Activated CD4-positive, CD25-positive, alpha-beta regulatory T cell treated with anti-CD3 and anti-CD28 coated beads, Interleukin-2, amount 50 U/mL, for 24 hours (primary cell): ENCODE measurements around the gene NMNAT2.

ENCODE experiments used
- ATAC-seq, 2 donors: fragments of 150-1000 bp; cut with Tn5 transposase; one replicate each; pipeline ENCODE4 v1.10.0; 2021; ENCODE audit warnings: mild to moderate bottlenecking in 1 of 2, moderate library complexity in 1 of 2

The NMNAT2 gene

GRCh38 chr1:183234660-183235476 is 183.3 kb downstream of the NMNAT2 start:
- ATAC-seq = no peak

GRCh38 chr1:183233113-183233512 is 185.1 kb downstream of the NMNAT2 start:
- ATAC-seq = no peak

GRCh38 chr1:183231545-183231944 is 186.6 kb downstream of the NMNAT2 start:
- no peak for ATAC-seq

GRCh38 chr1:183230413-183230812 is 187.8 kb downstream of the NMNAT2 start:
- ATAC-seq = no peak

GRCh38 chr1:183228347-183229220 is 189.6 kb downstream of the NMNAT2 start:
- no peak for ATAC-seq

- no peak for ATAC-seq
Observed at GRCh38 chr1:183227422-183228346, 190.5 kb downstream of the NMNAT2 start.

GRCh38 chr1:183226963-183227362 is 191.2 kb downstream of the NMNAT2 start:
- ATAC-seq = no peak

- ATAC-seq = no peak
Observed at GRCh38 chr1:183226361-183226760, 191.8 kb downstream of the NMNAT2 start.

- ATAC-seq = no peak
Observed at GRCh38 chr1:183223467-183223866, 194.7 kb downstream of the NMNAT2 start.

- no peak for ATAC-seq
Observed at GRCh38 chr1:183222909-183223308, 195.3 kb downstream of the NMNAT2 start.

- no peak for ATAC-seq
Observed at GRCh38 chr1:183219616-183220009, 198.6 kb downstream of the NMNAT2 start.

GRCh38 chr1:183218971-183219615 is 199.1 kb downstream of the NMNAT2 start:
- ATAC-seq = peak in 1 of 2 donors; percentile 20

GRCh38 chr1:183218027-183218618 is 200.1 kb downstream of the NMNAT2 start:
- no peak for ATAC-seq

GRCh38 chr1:183215936-183216335 is 202.2 kb downstream of the NMNAT2 start:
- ATAC-seq = no peak

- no peak for ATAC-seq
Observed at GRCh38 chr1:183215076-183215720, 203.0 kb downstream of the NMNAT2 start.

- no peak for ATAC-seq
Observed at GRCh38 chr1:183214021-183214970, 203.9 kb downstream of the NMNAT2 start.

- no peak for ATAC-seq
Observed at GRCh38 chr1:183212870-183213269, 205.3 kb downstream of the NMNAT2 start.

- no peak for ATAC-seq
Observed at GRCh38 chr1:183210681-183211080, 207.5 kb downstream of the NMNAT2 start.

GRCh38 chr1:183209533-183210158 is 208.5 kb downstream of the NMNAT2 start:
- ATAC-seq = peak; percentile 32 to 55
